ENCODE measurements around the gene SCD5. TPM values are rescaled to one million over a fixed set of nuclear protein-coding genes. Genes with fewer than 3 reads are reported as not detected.

Gene SCD5
- total RNA-seq, 1 donor from 2014 or later, result 23.9 TPM

- Mint-ChIP-seq H3K27ac (ENCODE audit: unreplicated experiment) (no peak overlapping the region), H3K27me3 (ENCODE audit: unreplicated experiment) (no peaks in the 10 kb centered on the region), H3K36me3 (ENCODE audit: unreplicated experiment) (peaks cover 14% of the 10 kb centered on the region), H3K9me3 (ENCODE audit: unreplicated experiment) (peaks cover 13% of the 10 kb centered on the region), H3K4me3 (ENCODE audit: unreplicated experiment) (no peak overlapping the region), H3K4me1 (ENCODE audit: unreplicated experiment) (peaks cover 10% of the 10 kb centered on the region)
- no peak for TF ChIP-seq CTCF (IDR thresholded peaks at IDR 0.05)
- DNase-seq (ENCODE audit: extremely low spot score, unreplicated experiment), result no peak
Observed at GRCh38 chr4:82765134-82765533, 33.5 kb downstream of the SCD5 start.

DNA sequence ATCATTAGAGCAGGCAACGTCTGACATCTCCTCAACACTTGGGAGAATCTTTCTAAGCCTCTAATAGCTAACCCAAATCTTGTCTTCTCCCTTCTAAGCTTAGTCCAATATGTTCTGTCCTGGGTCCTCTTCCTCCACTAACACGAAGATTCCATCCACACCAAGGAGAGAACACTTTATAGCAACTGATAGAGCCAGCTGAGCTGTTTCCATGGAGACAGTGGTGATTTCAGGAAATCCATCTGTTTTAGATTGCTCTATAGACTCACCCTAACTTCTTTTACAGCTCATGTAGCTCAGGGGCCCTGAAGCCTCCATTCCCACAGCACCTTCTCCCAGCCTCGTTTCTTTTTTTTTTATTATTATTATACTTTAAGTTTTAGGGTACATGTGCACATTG lies 37.4 kb downstream of the SCD5 start:
- Mint-ChIP-seq H3K4me3 (ENCODE audit: unreplicated experiment) (no peak overlapping the region), H3K36me3 (ENCODE audit: unreplicated experiment) (peaks cover 4% of the 10 kb centered on the region), H3K27ac (ENCODE audit: unreplicated experiment) (no peak overlapping the region), H3K9me3 (ENCODE audit: unreplicated experiment) (peaks cover 5% of the 10 kb centered on the region), H3K27me3 (ENCODE audit: unreplicated experiment) (no peaks in the 10 kb centered on the region), H3K4me1 (ENCODE audit: unreplicated experiment) (no peaks in the 10 kb centered on the region)
- no peak for TF ChIP-seq CTCF (IDR thresholded peaks at IDR 0.05)
- DNase-seq (ENCODE audit: extremely low spot score, unreplicated experiment), result no peak

DNA sequence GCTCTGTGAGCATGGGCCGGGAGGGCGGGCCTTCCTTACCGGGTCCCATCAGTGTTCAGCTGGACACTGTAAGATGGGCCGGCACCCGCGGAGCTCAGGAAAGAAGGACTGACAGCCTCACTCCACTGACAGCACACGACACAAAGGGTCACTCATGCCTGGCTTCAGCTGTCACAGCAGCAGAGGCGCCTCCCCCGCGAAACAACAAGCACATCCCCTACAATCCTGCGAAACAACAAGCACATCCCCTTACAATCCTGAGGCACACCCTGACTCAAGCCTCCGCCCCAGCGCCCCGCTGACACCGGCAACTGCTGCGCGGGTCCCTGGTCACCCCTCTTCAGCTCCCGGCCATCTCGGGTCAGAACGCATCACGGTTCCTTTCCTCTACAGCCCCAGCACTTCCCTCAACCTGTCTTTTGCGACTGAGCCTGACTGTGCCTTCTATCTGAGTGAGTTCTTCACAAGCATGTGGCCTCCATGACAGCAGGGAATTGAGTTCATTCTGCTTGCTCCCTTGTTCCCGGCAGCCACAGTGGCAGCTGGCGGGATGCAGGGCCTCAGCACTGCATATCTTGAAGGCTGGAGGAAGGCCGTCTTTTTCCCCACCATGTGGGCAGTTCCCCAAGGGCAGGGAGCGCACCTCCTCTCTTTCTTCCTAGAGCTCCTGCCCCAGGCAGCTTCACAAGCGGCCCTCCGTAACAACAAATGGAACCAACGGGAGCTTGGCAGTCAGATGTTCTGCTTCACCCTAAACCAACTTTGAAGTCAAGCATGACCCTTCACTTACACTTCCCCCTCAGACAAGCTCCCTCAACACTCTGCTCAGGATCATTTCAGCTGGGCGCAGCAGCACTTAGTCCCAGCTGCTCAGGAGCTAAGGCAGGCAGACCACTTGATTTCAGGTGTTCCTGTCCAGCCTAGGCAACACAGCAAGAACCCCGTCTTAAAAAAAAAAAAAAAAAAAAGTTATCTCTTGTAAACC lies 39.6 kb downstream of the SCD5 start:
- no peaks in the 10 kb centered on the region for H3K36me3 Mint-ChIP-seq (ENCODE audit: unreplicated experiment)
- no peak overlapping the region for H3K27ac Mint-ChIP-seq (ENCODE audit: unreplicated experiment)
- no peaks in the 10 kb centered on the region for H3K27me3 Mint-ChIP-seq (ENCODE audit: unreplicated experiment)
- DNase-seq (ENCODE audit: extremely low spot score, unreplicated experiment), result no peak
- TF ChIP-seq CTCF (IDR thresholded peaks at IDR 0.05), result no peak
- H3K4me3 Mint-ChIP-seq (ENCODE audit: unreplicated experiment), result no peak overlapping the region
- peaks cover 10% of the 10 kb centered on the region for H3K4me1 Mint-ChIP-seq (ENCODE audit: unreplicated experiment)
- no peaks in the 10 kb centered on the region for H3K9me3 Mint-ChIP-seq (ENCODE audit: unreplicated experiment)

GRCh38 chr4:82756061-82756460 lies 42.5 kb downstream of the SCD5 start:
- TF ChIP-seq CTCF (IDR thresholded peaks at IDR 0.05), result no peak
- Mint-ChIP-seq H3K36me3 (ENCODE audit: unreplicated experiment) (no peaks in the 10 kb centered on the region), H3K4me3 (ENCODE audit: unreplicated experiment) (no peak overlapping the region), H3K27ac (ENCODE audit: unreplicated experiment) (no peak overlapping the region), H3K9me3 (ENCODE audit: unreplicated experiment) (no peaks in the 10 kb centered on the region), H3K27me3 (ENCODE audit: unreplicated experiment) (no peaks in the 10 kb centered on the region), H3K4me1 (ENCODE audit: unreplicated experiment) (peaks cover 37% of the 10 kb centered on the region)
- no peak for DNase-seq (ENCODE audit: extremely low spot score, unreplicated experiment)

DNA sequence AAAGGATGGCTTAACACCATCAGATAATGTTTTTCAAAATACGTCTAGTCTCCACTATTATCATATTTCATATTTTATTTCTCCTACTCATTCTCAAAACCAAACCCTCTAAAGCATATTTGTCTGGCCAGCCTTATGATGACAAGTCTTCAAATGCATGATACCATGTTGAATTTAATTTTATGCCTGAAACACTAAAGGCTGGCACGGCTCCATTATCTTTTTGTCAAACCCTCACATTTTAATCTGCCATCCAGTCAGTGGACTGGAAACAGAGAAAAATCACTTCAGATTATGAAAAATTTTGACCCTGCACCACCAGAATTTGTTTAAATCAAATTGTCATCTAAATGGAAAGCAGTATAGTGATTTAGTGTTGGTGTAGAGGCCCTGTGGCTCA lies 42.9 kb downstream of the SCD5 start:
- H3K4me1 Mint-ChIP-seq (ENCODE audit: unreplicated experiment), result peaks cover 42% of the 10 kb centered on the region
- TF ChIP-seq CTCF (IDR thresholded peaks at IDR 0.05), result no peak
- DNase-seq (ENCODE audit: extremely low spot score, unreplicated experiment), result no peak
- H3K9me3 Mint-ChIP-seq (ENCODE audit: unreplicated experiment), result no peaks in the 10 kb centered on the region
- no peaks in the 10 kb centered on the region for H3K27me3 Mint-ChIP-seq (ENCODE audit: unreplicated experiment)
- H3K27ac Mint-ChIP-seq (ENCODE audit: unreplicated experiment), result no peak overlapping the region
- no peak overlapping the region for H3K4me3 Mint-ChIP-seq (ENCODE audit: unreplicated experiment)
- no peaks in the 10 kb centered on the region for H3K36me3 Mint-ChIP-seq (ENCODE audit: unreplicated experiment)

Measured in osteocyte (in vitro differentiated cells).